Progenitor cell of endocrine pancreas (in vitro differentiated cells): ENCODE results near the gene RHO. TPM values are rescaled to one million over a fixed set of nuclear protein-coding genes. Genes with fewer than 3 reads are reported as not detected.

Experiments used
- DNase-seq: peaks from one replicate; pipeline ENCODE4 v3.0.0; 2021; ENCODE audit warnings: low spot score; ENCODE audit not compliant: unreplicated experiment
- H3K27ac Mint-ChIP-seq: 2 replicates; pipeline ENCODE4 v1.8.0; 2021; ENCODE audit warnings: mild to moderate bottlenecking, moderate library complexity, mixed read lengths
- H3K27me3 Mint-ChIP-seq: 2 replicates; pipeline ENCODE4 v1.8.0; 2021; ENCODE audit warnings: mixed read lengths
- H3K36me3 Mint-ChIP-seq: 2 replicates; pipeline ENCODE4 v1.8.0; 2022; ENCODE audit warnings: mixed read lengths; ENCODE audit not compliant: insufficient read depth
- H3K4me1 Mint-ChIP-seq: 2 replicates; pipeline ENCODE4 v1.8.0; 2021; ENCODE audit warnings: low read depth, mixed read lengths
- H3K4me3 Mint-ChIP-seq: 2 replicates; pipeline ENCODE4 v1.8.0; 2021; ENCODE audit warnings: low read depth, mild to moderate bottlenecking, moderate library complexity, mixed read lengths
- H3K9me3 Mint-ChIP-seq: 2 replicates; pipeline ENCODE4 v1.8.0; 2021; ENCODE audit warnings: low read depth, mixed read lengths
- total RNA-seq: library from RNA; stranded (reverse); gene quantifications from 2 replicates; pipeline ENCODE4 v1.2.1, GENCODE V29; 2021
- TF ChIP-seq, protein P1 (sequence below): fragments of 200-600 bp; sonication (generic); IDR thresholded peaks from one replicate; pipeline ENCODE4 v1.5.0; 2021; ENCODE audit warnings: antibody characterized with exemption, mild to moderate bottlenecking; ENCODE audit not compliant: unreplicated experiment

The RHO gene
- total RNA-seq, 1 donor from 2014 or later: 0.10 TPM

DNA sequence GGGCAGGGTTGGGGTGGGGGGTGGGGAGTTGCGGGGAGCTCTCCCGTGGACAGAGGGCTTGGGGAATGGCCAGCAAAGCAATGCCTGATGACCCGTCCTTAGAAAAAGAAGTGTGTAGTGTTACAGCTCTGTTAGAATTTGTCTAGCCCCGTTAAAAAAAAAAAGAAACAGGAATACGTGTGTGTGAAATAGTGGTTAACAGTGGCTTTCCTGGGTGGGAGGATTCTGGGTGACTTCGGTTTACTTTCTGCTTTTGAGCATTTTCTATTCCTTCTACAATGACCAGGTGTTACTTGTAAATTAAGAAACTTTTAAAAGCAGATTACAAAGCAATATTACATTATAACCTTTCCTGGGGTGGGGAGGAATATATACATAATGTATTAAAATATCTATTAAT lies 39.5 kb downstream of the RHO start:
- H3K9me3 Mint-ChIP-seq: no peaks in the 10 kb centered on the region
- H3K4me3 Mint-ChIP-seq: no peak overlapping the region
- H3K36me3 Mint-ChIP-seq: no peaks in the 10 kb centered on the region
- TF ChIP-seq, protein P1, sequence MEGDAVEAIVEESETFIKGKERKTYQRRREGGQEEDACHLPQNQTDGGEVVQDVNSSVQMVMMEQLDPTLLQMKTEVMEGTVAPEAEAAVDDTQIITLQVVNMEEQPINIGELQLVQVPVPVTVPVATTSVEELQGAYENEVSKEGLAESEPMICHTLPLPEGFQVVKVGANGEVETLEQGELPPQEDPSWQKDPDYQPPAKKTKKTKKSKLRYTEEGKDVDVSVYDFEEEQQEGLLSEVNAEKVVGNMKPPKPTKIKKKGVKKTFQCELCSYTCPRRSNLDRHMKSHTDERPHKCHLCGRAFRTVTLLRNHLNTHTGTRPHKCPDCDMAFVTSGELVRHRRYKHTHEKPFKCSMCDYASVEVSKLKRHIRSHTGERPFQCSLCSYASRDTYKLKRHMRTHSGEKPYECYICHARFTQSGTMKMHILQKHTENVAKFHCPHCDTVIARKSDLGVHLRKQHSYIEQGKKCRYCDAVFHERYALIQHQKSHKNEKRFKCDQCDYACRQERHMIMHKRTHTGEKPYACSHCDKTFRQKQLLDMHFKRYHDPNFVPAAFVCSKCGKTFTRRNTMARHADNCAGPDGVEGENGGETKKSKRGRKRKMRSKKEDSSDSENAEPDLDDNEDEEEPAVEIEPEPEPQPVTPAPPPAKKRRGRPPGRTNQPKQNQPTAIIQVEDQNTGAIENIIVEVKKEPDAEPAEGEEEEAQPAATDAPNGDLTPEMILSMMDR: no peak
- H3K27ac Mint-ChIP-seq: no peak overlapping the region
- no peaks in the 10 kb centered on the region for H3K4me1 Mint-ChIP-seq
- no peak for DNase-seq
- H3K27me3 Mint-ChIP-seq: no peaks in the 10 kb centered on the region

DNA sequence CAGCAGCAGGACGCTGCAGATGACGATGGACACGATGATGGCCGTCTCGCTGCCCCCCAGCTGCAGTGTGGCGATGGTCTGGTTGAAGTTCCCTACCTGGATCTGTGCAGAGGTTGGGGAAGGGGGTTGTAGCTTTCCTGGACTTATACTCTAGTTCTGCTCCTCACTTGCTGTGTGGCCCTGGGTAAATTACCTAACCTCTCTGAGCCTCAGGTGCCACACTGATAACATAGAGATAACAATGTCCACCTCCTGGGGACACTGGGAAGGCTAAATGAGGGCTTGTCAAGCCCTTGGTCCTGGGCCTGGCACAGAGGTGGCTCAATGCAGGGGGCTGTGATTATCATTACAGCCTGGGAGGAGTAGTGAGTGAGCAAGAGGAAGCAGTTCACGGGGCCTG lies 41.4 kb downstream of the RHO start:
- Mint-ChIP-seq H3K27me3 (no peaks in the 10 kb centered on the region), H3K9me3 (no peaks in the 10 kb centered on the region), H3K4me3 (no peak overlapping the region), H3K36me3 (no peaks in the 10 kb centered on the region), H3K4me1 (no peaks in the 10 kb centered on the region), H3K27ac (no peak overlapping the region)
- TF ChIP-seq, protein P1: no peak
- DNase-seq: no peak

DNA sequence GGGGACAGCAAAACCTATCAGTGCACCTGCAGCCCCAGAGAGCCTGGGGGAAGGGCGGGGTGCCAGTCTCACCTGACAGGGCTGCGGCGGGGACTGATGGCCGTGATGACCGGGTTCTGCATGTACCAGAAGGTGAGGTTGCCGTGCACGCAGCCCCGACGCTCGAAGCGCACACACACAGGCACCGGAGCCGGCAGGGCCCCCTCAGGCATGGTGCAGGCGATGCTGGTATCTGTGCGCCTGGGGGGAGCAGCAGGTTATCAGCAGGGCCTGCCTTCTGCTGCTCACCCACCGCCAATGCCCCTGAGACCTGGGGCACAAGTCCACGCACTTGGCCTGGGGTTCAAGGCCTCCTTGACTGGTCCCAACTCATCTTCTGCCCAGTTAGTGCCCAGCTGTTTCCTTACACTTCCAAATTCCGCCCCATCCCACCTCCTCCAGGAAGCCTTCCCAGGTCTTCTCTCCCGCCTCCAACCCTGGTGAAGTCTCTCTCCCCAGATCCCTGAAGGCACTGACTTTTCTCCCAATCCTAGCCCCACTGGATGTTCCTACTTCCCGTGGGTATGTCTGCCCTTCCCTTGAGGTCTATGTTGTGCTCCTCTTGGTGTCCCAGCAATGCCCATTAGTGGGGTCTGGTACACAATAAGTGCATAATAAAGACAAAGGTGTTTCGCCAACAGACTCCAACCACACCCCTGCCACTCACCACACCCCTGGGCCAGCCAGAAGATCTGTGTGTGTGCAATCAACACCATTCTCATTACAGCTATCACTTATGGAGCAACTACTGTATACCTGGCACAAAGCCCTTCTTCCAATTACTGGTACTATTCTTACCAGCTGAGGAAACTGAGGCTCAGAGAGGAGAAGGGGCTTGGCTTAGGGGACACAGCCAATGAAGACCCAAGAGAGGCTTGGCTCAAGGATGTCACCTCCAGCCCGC lies 43.4 kb downstream of the RHO start:
- H3K36me3 Mint-ChIP-seq: no peaks in the 10 kb centered on the region
- no peaks in the 10 kb centered on the region for H3K27me3 Mint-ChIP-seq
- DNase-seq: no peak
- H3K27ac Mint-ChIP-seq: no peak overlapping the region
- H3K9me3 Mint-ChIP-seq: no peaks in the 10 kb centered on the region
- TF ChIP-seq, protein P1: no peak
- no peak overlapping the region for H3K4me3 Mint-ChIP-seq
- H3K4me1 Mint-ChIP-seq: peaks cover 3% of the 10 kb centered on the region

DNA sequence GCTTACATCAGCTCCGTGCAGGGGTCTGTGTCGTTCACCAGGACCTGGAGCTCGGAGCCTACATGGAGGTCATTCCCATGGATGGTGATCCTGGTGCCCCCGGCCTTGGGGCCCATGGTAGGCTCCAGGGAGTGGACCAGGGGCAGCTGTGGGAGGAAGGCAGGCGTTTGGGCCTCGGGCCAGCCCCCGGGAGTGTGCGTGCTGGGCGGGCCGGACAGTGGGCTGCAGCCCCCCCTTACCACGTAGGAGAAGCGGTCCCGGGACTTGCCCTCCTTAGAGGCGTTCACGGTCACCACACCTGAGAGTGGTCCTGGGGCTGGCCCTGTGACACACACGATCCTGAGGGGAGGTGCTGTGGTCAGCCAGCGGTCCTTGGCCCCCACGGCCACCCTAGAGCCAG lies 44.2 kb downstream of the RHO start:
- no peak overlapping the region for H3K4me3 Mint-ChIP-seq
- no peak overlapping the region for H3K27ac Mint-ChIP-seq
- peaks cover 3% of the 10 kb centered on the region for H3K4me1 Mint-ChIP-seq
- no peaks in the 10 kb centered on the region for H3K36me3 Mint-ChIP-seq
- TF ChIP-seq, protein P1: no peak
- H3K9me3 Mint-ChIP-seq: no peaks in the 10 kb centered on the region
- H3K27me3 Mint-ChIP-seq: no peaks in the 10 kb centered on the region
- no peak for DNase-seq

DNA sequence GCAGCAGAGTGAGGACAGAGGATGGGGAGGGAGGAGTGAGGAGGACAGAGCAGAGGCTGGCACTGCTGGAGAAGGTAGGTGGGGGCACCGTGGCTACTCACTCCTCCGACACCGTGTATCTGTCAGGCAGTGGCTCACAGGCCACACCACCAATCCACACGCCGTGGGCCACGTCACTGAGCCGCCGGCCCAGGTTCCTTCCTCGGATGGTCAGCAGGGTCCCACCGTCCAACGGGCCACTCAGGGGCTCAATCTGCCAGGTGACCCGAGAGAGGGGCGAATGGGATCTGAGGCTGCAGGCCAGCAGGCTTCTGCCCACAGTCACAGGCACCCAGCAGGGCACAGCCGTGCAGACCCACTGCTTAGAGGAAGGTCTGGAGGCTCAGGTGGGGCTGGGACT lies 45.1 kb downstream of the RHO start:
- TF ChIP-seq, protein P1: no peak
- Mint-ChIP-seq H3K9me3 (no peaks in the 10 kb centered on the region), H3K27ac (no peak overlapping the region)

More for the DNA sequence above, 45.1 kb downstream of the RHO start:
- no peak overlapping the region for H3K4me3 Mint-ChIP-seq
- peaks cover 3% of the 10 kb centered on the region for H3K4me1 Mint-ChIP-seq
- H3K36me3 Mint-ChIP-seq: no peaks in the 10 kb centered on the region
- no peaks in the 10 kb centered on the region for H3K27me3 Mint-ChIP-seq
- no peak for DNase-seq
